Liver (tissue), 9 donors: Measurements from ENCODE around the gene GNG7. TPM values are rescaled to one million over a fixed set of nuclear protein-coding genes. Genes with fewer than 3 reads are reported as not detected.

Experiments
- DNase-seq: peaks from one replicate; pipeline ENCODE4 v3.0.0-alpha.2; 2017; ENCODE audit warnings: low spot score
- H3K27ac ChIP-seq, 2 donors: one replicate each; pipeline ENCODE4 v1.7.0; 2013; ENCODE audit warnings: inconsistent platforms in 2 of 2, low read length in 2 of 2, control low read depth in 1 of 2, low read depth in 1 of 2, mild to moderate bottlenecking in 1 of 2
- H3K27me3 ChIP-seq, 4 donors: one replicate each; pipeline versions ENCODE4 v1.6.1 to v1.7.0; 2013; ENCODE audit warnings: low read length in 3 of 4, inconsistent platforms in 1 of 4, mild to moderate bottlenecking in 1 of 4, moderate library complexity in 1 of 4; ENCODE audit not compliant: control insufficient read depth in 4 of 4, insufficient read depth in 4 of 4
- H3K36me3 ChIP-seq, 4 donors: one replicate each; pipeline versions ENCODE4 v1.6.1 to v1.7.0; 2013; ENCODE audit warnings: low read length in 3 of 4, mild to moderate bottlenecking in 3 of 4, low read depth in 1 of 4, moderate library complexity in 1 of 4; ENCODE audit not compliant: control insufficient read depth in 4 of 4, insufficient read depth in 3 of 4
- H3K4me1 ChIP-seq, 4 donors: one replicate each; pipeline versions ENCODE4 v1.6.1 to v1.7.0; 2013; ENCODE audit warnings: low read length in 3 of 4, mild to moderate bottlenecking in 3 of 4, moderate library complexity in 1 of 4; ENCODE audit not compliant: control insufficient read depth in 4 of 4, insufficient read depth in 4 of 4
- H3K4me3 ChIP-seq, 3 donors: one replicate each; pipeline versions ENCODE4 v1.6.1 to v1.7.0; 2013; ENCODE audit warnings: low read length in 3 of 3, control low read depth in 1 of 3, low read depth in 1 of 3, mild to moderate bottlenecking in 1 of 3
- H3K9ac ChIP-seq, 2 donors: one replicate each; pipeline ENCODE4 v1.7.0; 2013; ENCODE audit warnings: low read length in 2 of 2, mild to moderate bottlenecking in 2 of 2, moderate library complexity in 2 of 2, control low read depth in 1 of 2, low read depth in 1 of 2
- H3K9me3 ChIP-seq, 4 donors: one replicate each; pipeline versions ENCODE4 v1.6.1 to v1.7.0; 2013; ENCODE audit warnings: low read length in 3 of 4; ENCODE audit not compliant: control insufficient read depth in 4 of 4
- ATF3 ChIP-seq: IDR thresholded peaks from 2 replicates; pipeline ENCODE4 v1.6.1; 2016; ENCODE audit warnings: antibody characterized with exemption
- EGR1 ChIP-seq, 2 donors: IDR thresholded peaks; 2 replicates each; pipeline ENCODE4 v1.6.1; 2016 to 2018; ENCODE audit warnings: antibody characterized with exemption in 2 of 2, low read depth in 2 of 2
- FOXA1 ChIP-seq: IDR thresholded peaks from 2 replicates; pipeline ENCODE4 v1.6.1; 2016; ENCODE audit warnings: antibody characterized with exemption
- FOXA2 ChIP-seq: IDR thresholded peaks from 2 replicates; pipeline ENCODE4 v1.6.1; 2016; ENCODE audit warnings: antibody characterized with exemption
- GABPA ChIP-seq, 2 donors: IDR thresholded peaks in 1 of 2; conservative IDR thresholded peaks in 1 of 2; 2 replicates each; pipeline ENCODE4 v1.6.1; 2016; ENCODE audit warnings: antibody characterized with exemption in 2 of 2, mild to moderate bottlenecking in 1 of 2, moderate library complexity in 1 of 2
- HNF4A ChIP-seq, 2 donors: conservative IDR thresholded peaks; 2 replicates each; pipeline ENCODE4 v1.6.1; 2016; ENCODE audit warnings: antibody characterized with exemption in 2 of 2, mild to moderate bottlenecking in 2 of 2
- HNF4G ChIP-seq: IDR thresholded peaks from 2 replicates; pipeline ENCODE4 v1.6.1; 2016; ENCODE audit warnings: antibody characterized with exemption
- JUND ChIP-seq, 2 donors: IDR thresholded peaks; 2 replicates each; pipeline ENCODE4 v1.6.1; 2016; ENCODE audit warnings: antibody characterized with exemption in 2 of 2
- MAX ChIP-seq: IDR thresholded peaks from 2 replicates; pipeline ENCODE4 v1.6.1; 2016; ENCODE audit warnings: antibody characterized with exemption
- NR2F2 ChIP-seq: IDR thresholded peaks from 2 replicates; pipeline ENCODE4 v1.6.1; 2016; ENCODE audit warnings: antibody characterized with exemption
- RAD21 ChIP-seq, 2 donors: IDR thresholded peaks; 2 replicates each; pipeline ENCODE4 v1.6.1; 2016; ENCODE audit warnings: antibody characterized with exemption in 2 of 2, mild to moderate bottlenecking in 2 of 2
- REST ChIP-seq: IDR thresholded peaks from 2 replicates; pipeline ENCODE4 v1.6.1; 2016; ENCODE audit warnings: antibody characterized with exemption, mild to moderate bottlenecking
- RXRA ChIP-seq, 2 donors: IDR thresholded peaks; 2 replicates each; pipeline ENCODE4 v1.6.1; 2017 to 2018; ENCODE audit warnings: antibody characterized with exemption in 2 of 2, mild to moderate bottlenecking in 1 of 2
- SP1 ChIP-seq: IDR thresholded peaks from 2 replicates; pipeline ENCODE4 v1.6.1; 2018; ENCODE audit warnings: antibody characterized with exemption, mild to moderate bottlenecking
- TAF1 ChIP-seq: conservative IDR thresholded peaks from 2 replicates; pipeline ENCODE4 v1.6.1; 2016; ENCODE audit warnings: antibody characterized with exemption, mild to moderate bottlenecking
- YY1 ChIP-seq: IDR thresholded peaks from 2 replicates; pipeline ENCODE4 v1.6.1; 2016; ENCODE audit warnings: antibody characterized with exemption, mild to moderate bottlenecking
- WGBS: extraction: QIAGEN DNeasy Blood & Tissue Kit; methylation state at CpG from one replicate; pipeline ENCODE4 v1.1.7; 2013; 5-methylcytosine and 5-hydroxymethylcytosine counted together
- polyA plus RNA-seq, 2 donors: library from polyadenylated mRNA; stranded (reverse) in 1 of 2; unstranded in 1 of 2; fragments of 200-250 nt in 1 of 2; fragments of >200 nt in 1 of 2; fragmentation: Nextera tagmentation in 1 of 2; extraction: Ambion mirVana in 1 of 2; gene quantifications; one replicate each; pipeline versions ENCODE4 v1.2.1 to v1.2.3, GENCODE V29; 2013 to 2015
- total RNA-seq, 2 donors: library from RNA; depleted of rRNA; stranded (reverse); fragments of >200 nt; gene quantifications; one replicate each; pipeline ENCODE4 v1.2.3, GENCODE V29; 2014
- TF ChIP-seq, protein P1 (sequence below): IDR thresholded peaks from 2 replicates; pipeline ENCODE4 v1.6.1; 2016; ENCODE audit warnings: antibody characterized with exemption
- TF ChIP-seq, protein P2 (sequence below): fragments of 150-350 bp; IDR thresholded peaks from 2 replicates; pipeline ENCODE4 v1.5.1; 2017; ENCODE audit warnings: improper control_type of control experiment, low read depth, low read length; ENCODE audit not compliant: missing input control
- donor health status: healthy.
- donor health status: healthy.
- donor health status: healthy.
- donor health status: healthy.
- donor health status: healthy.

GNG7 gene
- total and polyA plus RNA-seq, 4 donors: 0.75 to 1.9 (median 1.1) TPM

DNA sequence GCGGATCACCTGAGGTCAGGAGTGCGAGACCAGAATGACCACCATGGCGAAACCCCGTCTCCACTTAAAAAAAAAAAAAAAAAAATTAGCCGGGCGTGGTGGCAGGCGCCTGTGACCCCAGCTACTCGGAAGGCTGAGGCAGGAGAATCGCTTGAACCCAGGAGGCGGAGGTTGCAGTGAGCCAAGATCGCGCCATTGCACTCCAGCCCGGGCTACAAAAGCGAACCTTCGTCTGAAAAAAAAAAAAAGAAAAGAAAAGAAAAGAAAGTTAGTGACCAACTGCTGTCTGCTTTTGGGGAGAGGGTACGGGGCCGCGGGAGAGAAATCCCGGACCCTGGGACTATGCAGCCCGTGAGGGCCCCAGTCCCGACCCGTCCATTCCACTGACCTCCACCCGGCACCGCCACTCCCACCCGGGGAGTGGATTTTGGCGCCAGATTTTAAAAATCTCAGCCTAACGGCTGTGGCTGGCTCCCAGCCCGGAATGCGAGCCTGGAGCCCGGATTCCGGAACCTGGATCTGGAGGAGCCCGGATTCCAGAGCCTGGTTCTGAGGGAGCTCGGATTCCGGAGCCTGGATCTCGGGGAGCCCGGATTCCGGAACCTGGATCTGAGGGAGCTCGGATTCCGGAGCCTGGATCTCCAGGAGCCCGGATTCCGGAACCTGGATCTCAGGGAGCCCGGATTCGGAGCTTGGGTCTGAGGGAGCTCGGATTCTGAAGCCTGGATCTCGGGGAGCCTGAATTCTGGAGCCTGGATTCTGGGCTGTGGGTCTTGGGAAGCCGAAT, 239.7 kb downstream of the GNG7 start:
- no peak overlapping the region for H3K27ac ChIP-seq

More for the DNA sequence above, 239.7 kb downstream of the GNG7 start:
- TF ChIP-seq FOXA1 (peak; percentile 56), ATF3 (no peak), JUND (IDR thresholded peaks at IDR 0.05) (peak in 1 of 2 donors; percentile 11), RAD21 (IDR thresholded peaks at IDR 0.05) (peak; percentile 17 to 48), HNF4A (conservative IDR thresholded peaks at IDR 0.05) (peak in 1 of 2 donors; percentile 31), SP1 (peak; percentile 73), RXRA (IDR thresholded peaks at IDR 0.05) (peak; percentile 35 to 72), GABPA (IDR thresholded peaks at IDR 0.05 in 1 of 2, conservative IDR thresholded peaks at IDR 0.05 in 1 of 2) (peak; percentile 49 to 56), TAF1 (no peak), FOXA2 (no peak), MAX (peak; percentile 35), NR2F2 (peak; percentile 82), REST (peak; percentile 14), YY1 (peak; percentile 63), HNF4G (no peak), EGR1 (IDR thresholded peaks at IDR 0.05; ENCODE audit: low read depth in 2 of 2) (no peak)
- TF ChIP-seq, protein P1, sequence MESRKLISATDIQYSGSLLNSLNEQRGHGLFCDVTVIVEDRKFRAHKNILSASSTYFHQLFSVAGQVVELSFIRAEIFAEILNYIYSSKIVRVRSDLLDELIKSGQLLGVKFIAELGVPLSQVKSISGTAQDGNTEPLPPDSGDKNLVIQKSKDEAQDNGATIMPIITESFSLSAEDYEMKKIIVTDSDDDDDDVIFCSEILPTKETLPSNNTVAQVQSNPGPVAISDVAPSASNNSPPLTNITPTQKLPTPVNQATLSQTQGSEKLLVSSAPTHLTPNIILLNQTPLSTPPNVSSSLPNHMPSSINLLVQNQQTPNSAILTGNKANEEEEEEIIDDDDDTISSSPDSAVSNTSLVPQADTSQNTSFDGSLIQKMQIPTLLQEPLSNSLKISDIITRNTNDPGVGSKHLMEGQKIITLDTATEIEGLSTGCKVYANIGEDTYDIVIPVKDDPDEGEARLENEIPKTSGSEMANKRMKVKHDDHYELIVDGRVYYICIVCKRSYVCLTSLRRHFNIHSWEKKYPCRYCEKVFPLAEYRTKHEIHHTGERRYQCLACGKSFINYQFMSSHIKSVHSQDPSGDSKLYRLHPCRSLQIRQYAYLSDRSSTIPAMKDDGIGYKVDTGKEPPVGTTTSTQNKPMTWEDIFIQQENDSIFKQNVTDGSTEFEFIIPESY: no peak
- TF ChIP-seq, protein P2, sequence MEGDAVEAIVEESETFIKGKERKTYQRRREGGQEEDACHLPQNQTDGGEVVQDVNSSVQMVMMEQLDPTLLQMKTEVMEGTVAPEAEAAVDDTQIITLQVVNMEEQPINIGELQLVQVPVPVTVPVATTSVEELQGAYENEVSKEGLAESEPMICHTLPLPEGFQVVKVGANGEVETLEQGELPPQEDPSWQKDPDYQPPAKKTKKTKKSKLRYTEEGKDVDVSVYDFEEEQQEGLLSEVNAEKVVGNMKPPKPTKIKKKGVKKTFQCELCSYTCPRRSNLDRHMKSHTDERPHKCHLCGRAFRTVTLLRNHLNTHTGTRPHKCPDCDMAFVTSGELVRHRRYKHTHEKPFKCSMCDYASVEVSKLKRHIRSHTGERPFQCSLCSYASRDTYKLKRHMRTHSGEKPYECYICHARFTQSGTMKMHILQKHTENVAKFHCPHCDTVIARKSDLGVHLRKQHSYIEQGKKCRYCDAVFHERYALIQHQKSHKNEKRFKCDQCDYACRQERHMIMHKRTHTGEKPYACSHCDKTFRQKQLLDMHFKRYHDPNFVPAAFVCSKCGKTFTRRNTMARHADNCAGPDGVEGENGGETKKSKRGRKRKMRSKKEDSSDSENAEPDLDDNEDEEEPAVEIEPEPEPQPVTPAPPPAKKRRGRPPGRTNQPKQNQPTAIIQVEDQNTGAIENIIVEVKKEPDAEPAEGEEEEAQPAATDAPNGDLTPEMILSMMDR: no peak
- no peaks in the 10 kb centered on the region for H3K27me3 ChIP-seq
- peaks cover 9 to 15% (median 12%) of the 10 kb centered on the region in 4 donors for H3K4me1 ChIP-seq
- H3K9ac ChIP-seq: no peak overlapping the region
- DNase-seq: peak; percentile 56
- H3K36me3 ChIP-seq: no peaks in the 10 kb centered on the region
- WGBS: 17% methylated on average over 46 of the region's 46 CpGs
- no peaks in the 10 kb centered on the region for H3K9me3 ChIP-seq
- peak overlapping the region in 2 of 3 donors; percentile 46 to 75 for H3K4me3 ChIP-seq
